Nephron progenitor cell (in vitro differentiated cells): ENCODE data around the gene PANK3.
"Not testable (repeated sequence)": the region's sequence is repeated elsewhere in the genome, so short reads cannot be mapped to it uniquely, and the experiment has no call there.

Experiments
- DNase-seq: peaks from one replicate; pipeline ENCODE4 v3.0.0; 2021
- H3K27ac Mint-ChIP-seq: 2 replicates; pipeline ENCODE4 v1.8.0; 2021; ENCODE audit warnings: mild to moderate bottlenecking, moderate library complexity, mixed read lengths
- H3K27me3 Mint-ChIP-seq: 2 replicates; pipeline ENCODE4 v1.8.0; 2021; ENCODE audit warnings: mild to moderate bottlenecking, low read depth, mixed read lengths; ENCODE audit not compliant: poor library complexity
- H3K36me3 Mint-ChIP-seq: 2 replicates; pipeline ENCODE4 v1.8.0; 2021; ENCODE audit warnings: low read depth, mixed read lengths
- H3K4me1 Mint-ChIP-seq: 2 replicates; pipeline ENCODE4 v1.8.0; 2021; ENCODE audit warnings: mixed read lengths
- H3K4me3 Mint-ChIP-seq: 2 replicates; pipeline ENCODE4 v1.8.0; 2021; ENCODE audit warnings: mild to moderate bottlenecking, moderate library complexity, mixed read lengths
- H3K9me3 Mint-ChIP-seq: 2 replicates; pipeline ENCODE4 v1.8.0; 2021; ENCODE audit warnings: mild to moderate bottlenecking, moderate library complexity, mixed read lengths
- TF ChIP-seq, protein P1 (sequence below): fragments of 200-600 bp; sonication (generic); IDR thresholded peaks from 2 replicates; pipeline ENCODE4 v1.5.0; 2021; ENCODE audit warnings: antibody characterized with exemption

PANK3 gene

DNA sequence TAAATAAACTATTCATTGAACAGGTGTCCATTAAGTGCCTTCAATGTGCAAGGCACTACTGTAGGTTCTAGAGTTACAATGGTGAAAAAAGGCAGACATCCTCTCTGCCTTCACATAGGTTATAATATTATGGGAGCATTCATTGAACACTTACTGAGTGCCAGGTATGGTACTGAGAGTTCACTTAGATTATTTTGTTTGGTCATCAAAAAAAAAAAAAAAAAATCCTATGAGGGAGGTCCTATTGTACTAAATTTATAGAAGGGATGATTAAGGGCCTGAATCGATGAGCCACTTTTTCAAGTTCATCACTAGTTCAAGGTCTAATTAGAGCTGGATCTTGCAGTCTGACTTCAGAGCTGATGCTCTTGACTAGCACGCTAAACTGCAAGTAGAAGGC, 22.8 kb upstream of the PANK3 start:
- peaks cover 9% of the 10 kb centered on the region for H3K36me3 Mint-ChIP-seq
- TF ChIP-seq, protein P1, sequence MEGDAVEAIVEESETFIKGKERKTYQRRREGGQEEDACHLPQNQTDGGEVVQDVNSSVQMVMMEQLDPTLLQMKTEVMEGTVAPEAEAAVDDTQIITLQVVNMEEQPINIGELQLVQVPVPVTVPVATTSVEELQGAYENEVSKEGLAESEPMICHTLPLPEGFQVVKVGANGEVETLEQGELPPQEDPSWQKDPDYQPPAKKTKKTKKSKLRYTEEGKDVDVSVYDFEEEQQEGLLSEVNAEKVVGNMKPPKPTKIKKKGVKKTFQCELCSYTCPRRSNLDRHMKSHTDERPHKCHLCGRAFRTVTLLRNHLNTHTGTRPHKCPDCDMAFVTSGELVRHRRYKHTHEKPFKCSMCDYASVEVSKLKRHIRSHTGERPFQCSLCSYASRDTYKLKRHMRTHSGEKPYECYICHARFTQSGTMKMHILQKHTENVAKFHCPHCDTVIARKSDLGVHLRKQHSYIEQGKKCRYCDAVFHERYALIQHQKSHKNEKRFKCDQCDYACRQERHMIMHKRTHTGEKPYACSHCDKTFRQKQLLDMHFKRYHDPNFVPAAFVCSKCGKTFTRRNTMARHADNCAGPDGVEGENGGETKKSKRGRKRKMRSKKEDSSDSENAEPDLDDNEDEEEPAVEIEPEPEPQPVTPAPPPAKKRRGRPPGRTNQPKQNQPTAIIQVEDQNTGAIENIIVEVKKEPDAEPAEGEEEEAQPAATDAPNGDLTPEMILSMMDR: no peak
- H3K4me1 Mint-ChIP-seq: peaks cover 70% of the 10 kb centered on the region
- H3K27me3 Mint-ChIP-seq: peaks cover 17% of the 10 kb centered on the region
- DNase-seq: no peak
- no peak overlapping the region for H3K4me3 Mint-ChIP-seq
- no peak overlapping the region for H3K27ac Mint-ChIP-seq
- H3K9me3 Mint-ChIP-seq: peaks cover 9% of the 10 kb centered on the region

DNA sequence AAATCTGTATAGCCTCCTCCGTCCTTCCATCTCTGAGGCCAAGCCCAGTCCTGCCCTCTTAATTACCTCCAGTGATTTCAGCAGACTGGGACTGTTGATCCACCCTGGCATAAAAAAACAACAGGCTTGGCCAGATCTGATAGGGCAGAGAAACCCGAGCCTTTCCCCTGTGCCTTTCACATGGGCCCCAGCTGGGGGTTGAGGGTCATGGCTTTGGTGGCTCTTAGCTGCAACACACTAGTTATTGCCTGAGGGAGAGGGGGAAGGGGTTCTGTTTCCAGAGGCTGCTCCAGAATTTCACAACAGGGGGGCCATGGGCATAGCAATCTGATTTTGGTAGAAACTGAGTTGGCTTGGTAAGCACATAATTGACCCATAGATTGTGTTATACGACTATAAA, 21.2 kb upstream of the PANK3 start:
- H3K36me3 Mint-ChIP-seq: peaks cover 20% of the 10 kb centered on the region
- peak overlapping the region; percentile 50 for H3K4me3 Mint-ChIP-seq
- TF ChIP-seq, protein P1: no peak
- H3K9me3 Mint-ChIP-seq: peaks cover 25% of the 10 kb centered on the region
- H3K27ac Mint-ChIP-seq: peak overlapping the region; percentile 81
- H3K4me1 Mint-ChIP-seq: peaks cover 70% of the 10 kb centered on the region
- DNase-seq: peak; percentile 63
- H3K27me3 Mint-ChIP-seq: peaks cover 22% of the 10 kb centered on the region

DNA sequence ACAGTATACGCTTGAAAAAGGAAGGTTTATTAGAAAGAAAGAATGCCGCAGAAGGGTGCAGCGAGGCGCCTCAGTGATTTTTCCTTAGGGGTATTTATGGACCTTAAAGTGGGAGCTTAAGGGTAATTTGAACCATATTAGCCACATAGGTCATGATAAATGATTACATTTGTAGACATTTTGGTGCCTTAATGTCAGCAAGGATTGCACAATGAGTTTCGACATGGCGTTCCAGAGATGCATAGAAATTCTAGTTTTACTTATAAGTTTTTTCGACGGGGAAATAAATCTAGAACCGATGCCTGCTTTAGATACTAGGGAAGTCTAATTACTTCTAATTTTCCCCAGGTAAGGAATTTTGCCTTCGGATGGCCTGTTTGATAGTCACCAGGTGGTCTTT, 20.7 kb upstream of the PANK3 start:
- DNase-seq: no peak
- peaks cover 64% of the 10 kb centered on the region for H3K4me1 Mint-ChIP-seq
- peaks cover 21% of the 10 kb centered on the region for H3K36me3 Mint-ChIP-seq
- TF ChIP-seq, protein P1: no peak
- H3K27ac Mint-ChIP-seq: peak overlapping the region; percentile 81
- no peak overlapping the region for H3K4me3 Mint-ChIP-seq
- peaks cover 29% of the 10 kb centered on the region for H3K9me3 Mint-ChIP-seq
- peaks cover 24% of the 10 kb centered on the region for H3K27me3 Mint-ChIP-seq

DNA sequence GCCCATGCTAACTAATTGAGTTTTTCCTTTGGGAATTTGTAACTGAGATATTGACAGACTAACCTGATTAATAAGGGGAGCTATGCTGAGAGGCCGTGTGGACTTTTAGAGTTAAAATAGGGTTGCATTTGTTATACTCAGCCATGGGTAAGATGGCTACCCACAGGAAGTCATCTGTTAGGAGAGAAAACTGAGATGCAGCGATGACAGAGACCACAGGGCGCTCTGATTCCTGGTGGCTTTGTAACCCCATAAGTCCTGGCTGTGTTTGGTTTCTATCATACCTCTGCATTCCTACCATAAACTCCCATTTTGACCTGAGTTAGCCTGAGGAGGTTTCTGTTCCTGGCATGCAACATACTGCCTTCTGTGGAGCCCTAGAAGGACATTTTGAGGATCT, 19.5 kb upstream of the PANK3 start:
- TF ChIP-seq, protein P1: no peak
- peaks cover 21% of the 10 kb centered on the region for H3K27me3 Mint-ChIP-seq
- H3K9me3 Mint-ChIP-seq: peaks cover 41% of the 10 kb centered on the region
- H3K4me3 Mint-ChIP-seq: peak overlapping the region; percentile 26
- no peak for DNase-seq
- H3K27ac Mint-ChIP-seq: peak overlapping the region; percentile 89
- H3K36me3 Mint-ChIP-seq: peaks cover 21% of the 10 kb centered on the region
- peaks cover 53% of the 10 kb centered on the region for H3K4me1 Mint-ChIP-seq

DNA sequence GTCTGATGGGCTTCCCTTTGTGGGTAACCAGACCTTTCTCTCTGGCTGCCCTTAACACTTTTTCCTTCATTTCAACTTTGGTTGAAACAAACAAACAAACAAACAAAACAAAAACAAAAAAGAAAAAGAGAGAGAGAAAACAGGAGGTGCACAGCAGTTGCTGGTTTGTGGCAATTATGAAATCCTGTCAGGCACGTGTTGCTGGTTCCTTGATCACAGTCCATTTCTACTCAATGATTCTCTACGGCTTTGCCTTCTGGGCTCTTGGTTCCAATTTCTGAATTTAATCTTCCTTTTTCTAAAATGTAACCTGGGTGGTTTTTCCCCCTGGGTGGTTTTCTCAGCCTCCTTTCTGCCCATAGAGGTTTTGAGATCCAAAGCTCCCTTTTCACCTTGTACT, 17.8 kb upstream of the PANK3 start:
- Mint-ChIP-seq H3K9me3 (peaks cover 41% of the 10 kb centered on the region), H3K36me3 (peaks cover 21% of the 10 kb centered on the region), H3K27ac (no peak overlapping the region), H3K27me3 (peaks cover 18% of the 10 kb centered on the region), H3K4me1 (peaks cover 50% of the 10 kb centered on the region), H3K4me3 (no peak overlapping the region)
- TF ChIP-seq, protein P1: no peak
- no peak for DNase-seq

DNA sequence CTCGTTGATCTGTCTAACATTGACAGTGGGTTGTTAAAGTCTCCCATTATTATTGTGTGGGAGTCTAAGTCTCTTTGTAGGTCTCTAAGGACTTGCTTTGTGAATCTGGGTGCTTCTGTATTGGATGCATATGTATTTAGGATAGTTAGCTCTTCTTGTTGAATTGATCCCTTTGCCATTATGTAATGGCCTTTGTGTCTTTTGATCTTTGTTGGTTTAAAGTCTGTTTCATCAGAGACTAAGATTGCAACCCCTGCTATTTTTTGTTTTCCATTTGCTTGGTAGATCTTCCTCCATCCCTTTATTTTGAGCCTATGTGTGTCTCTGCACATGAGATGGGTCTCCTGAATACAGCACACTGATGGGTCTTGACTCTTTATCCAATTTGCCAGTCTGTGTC, 17.0 kb upstream of the PANK3 start:
- peaks cover 21% of the 10 kb centered on the region for H3K36me3 Mint-ChIP-seq
- H3K4me3 Mint-ChIP-seq, H3K27ac Mint-ChIP-seq, DNase-seq: not testable (repeated sequence)
- H3K4me1 Mint-ChIP-seq: peaks cover 50% of the 10 kb centered on the region
- peaks cover 18% of the 10 kb centered on the region for H3K27me3 Mint-ChIP-seq
- peaks cover 41% of the 10 kb centered on the region for H3K9me3 Mint-ChIP-seq
